C4-2B (cell line): ENCODE measurements around the gene PRPH.

ENCODE experiments used
- ZFX ChIP-seq: fragments of 450-650 bp; IDR thresholded peaks from 2 replicates; pipeline ENCODE4 v1.6.1; 2017
- TF ChIP-seq, protein P1 (sequence below): fragments of 450-650 bp; conservative IDR thresholded peaks from 2 replicates; pipeline ENCODE4 v1.5.1; 2017; ENCODE audit warnings: mild to moderate bottlenecking

DNA sequence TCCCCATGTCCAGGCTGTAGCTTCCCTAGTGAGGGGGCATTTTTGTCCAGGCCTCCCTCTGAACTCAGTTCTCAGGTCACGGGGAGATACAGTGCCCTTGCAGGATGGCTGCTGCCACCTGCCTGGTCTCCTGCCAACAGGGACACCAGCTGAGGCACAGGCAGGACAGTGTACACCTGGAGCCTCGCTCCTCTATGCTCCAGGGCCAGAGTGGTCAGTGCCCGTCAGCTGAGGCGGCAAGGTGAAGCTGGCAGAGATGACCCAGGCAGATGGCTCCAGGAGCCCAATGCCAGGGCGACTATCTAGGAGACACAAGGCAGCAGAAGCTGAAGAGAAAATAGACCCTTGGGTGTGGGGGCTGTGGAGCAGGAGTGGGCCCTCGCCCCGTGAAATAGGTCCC is 17.5 kb upstream of the PRPH start:
- TF ChIP-seq, protein P1, sequence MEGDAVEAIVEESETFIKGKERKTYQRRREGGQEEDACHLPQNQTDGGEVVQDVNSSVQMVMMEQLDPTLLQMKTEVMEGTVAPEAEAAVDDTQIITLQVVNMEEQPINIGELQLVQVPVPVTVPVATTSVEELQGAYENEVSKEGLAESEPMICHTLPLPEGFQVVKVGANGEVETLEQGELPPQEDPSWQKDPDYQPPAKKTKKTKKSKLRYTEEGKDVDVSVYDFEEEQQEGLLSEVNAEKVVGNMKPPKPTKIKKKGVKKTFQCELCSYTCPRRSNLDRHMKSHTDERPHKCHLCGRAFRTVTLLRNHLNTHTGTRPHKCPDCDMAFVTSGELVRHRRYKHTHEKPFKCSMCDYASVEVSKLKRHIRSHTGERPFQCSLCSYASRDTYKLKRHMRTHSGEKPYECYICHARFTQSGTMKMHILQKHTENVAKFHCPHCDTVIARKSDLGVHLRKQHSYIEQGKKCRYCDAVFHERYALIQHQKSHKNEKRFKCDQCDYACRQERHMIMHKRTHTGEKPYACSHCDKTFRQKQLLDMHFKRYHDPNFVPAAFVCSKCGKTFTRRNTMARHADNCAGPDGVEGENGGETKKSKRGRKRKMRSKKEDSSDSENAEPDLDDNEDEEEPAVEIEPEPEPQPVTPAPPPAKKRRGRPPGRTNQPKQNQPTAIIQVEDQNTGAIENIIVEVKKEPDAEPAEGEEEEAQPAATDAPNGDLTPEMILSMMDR, result no peak
- TF ChIP-seq ZFX, result no peak
